Peyer's patch (tissue), 4 donors: ENCODE results near the gene KIF23.

ENCODE experiments used
- POLR2A ChIP-seq, 2 donors: fragments of 450-650 bp; IDR thresholded peaks; one replicate each; pipeline ENCODE4 v1.5.1; 2017; ENCODE audit warnings: antibody characterized with exemption in 2 of 2, mild to moderate bottlenecking in 2 of 2, moderate library complexity in 2 of 2
- TF ChIP-seq, protein P1 (sequence below), 6 experiments: fragments of 450-650 bp in 4 of 6; fragments of 200-600 bp in 2 of 6; sonication (generic) in 1 of 6; IDR thresholded peaks; one replicate each; pipeline ENCODE4 v1.5.1; 2017 to 2019; ENCODE audit warnings: antibody characterized with exemption in 6 of 6, mild to moderate bottlenecking in 3 of 6, moderate library complexity in 1 of 6

DNA sequence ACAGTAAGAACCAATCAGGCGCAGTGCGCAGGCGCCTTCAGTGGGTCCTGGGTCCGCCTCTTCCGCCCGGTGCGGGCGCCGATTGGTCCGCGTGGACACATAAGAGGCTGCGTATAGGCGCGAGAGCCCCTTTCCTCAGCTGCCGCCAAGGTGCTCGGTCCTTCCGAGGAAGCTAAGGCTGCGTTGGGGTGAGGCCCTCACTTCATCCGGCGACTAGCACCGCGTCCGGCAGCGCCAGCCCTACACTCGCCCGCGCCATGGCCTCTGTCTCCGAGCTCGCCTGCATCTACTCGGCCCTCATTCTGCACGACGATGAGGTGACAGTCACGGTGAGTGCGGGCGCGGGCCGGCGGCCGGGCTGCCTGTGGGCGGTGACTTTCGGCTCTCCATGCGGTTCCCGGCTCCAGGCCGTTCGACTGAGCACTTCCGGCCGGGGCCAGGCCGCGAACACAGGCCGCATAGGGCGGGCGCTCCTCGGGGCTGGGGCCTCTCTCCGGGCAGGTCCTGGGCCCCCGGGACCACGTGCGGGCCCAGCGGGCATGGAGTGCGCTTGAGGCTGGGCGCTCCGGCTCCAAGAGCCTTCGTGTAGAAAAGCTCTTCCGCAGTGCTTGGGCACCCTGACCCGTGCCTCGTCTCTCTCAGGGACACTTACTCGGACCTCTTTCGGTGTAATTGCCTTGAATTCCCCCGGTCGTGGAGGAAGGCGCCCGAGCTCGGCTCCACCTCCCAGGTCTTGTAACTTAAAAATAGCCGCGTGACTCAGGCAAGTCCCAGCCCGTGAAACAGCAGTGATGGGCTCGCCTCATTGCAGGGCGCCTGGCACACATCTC is 38.8 kb downstream of the KIF23 start, which contains the start of gene RPLP1:
- TF ChIP-seq, protein P1, sequence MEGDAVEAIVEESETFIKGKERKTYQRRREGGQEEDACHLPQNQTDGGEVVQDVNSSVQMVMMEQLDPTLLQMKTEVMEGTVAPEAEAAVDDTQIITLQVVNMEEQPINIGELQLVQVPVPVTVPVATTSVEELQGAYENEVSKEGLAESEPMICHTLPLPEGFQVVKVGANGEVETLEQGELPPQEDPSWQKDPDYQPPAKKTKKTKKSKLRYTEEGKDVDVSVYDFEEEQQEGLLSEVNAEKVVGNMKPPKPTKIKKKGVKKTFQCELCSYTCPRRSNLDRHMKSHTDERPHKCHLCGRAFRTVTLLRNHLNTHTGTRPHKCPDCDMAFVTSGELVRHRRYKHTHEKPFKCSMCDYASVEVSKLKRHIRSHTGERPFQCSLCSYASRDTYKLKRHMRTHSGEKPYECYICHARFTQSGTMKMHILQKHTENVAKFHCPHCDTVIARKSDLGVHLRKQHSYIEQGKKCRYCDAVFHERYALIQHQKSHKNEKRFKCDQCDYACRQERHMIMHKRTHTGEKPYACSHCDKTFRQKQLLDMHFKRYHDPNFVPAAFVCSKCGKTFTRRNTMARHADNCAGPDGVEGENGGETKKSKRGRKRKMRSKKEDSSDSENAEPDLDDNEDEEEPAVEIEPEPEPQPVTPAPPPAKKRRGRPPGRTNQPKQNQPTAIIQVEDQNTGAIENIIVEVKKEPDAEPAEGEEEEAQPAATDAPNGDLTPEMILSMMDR (IDR thresholded peaks at IDR 0.05) = no peak
- TF ChIP-seq POLR2A (IDR thresholded peaks at IDR 0.05) = peak; percentile 90 to 92
